GM18498 (cell line): ENCODE data around the gene NUDT14.

Experiments
- ATAC-seq: cut with Tn5 transposase; IDR thresholded peaks from one replicate; pipeline ENCODE4 v1.9.1; 2021; ENCODE audit warnings: mild to moderate bottlenecking, moderate library complexity; ENCODE audit not compliant: unreplicated experiment

NUDT14 gene

DNA sequence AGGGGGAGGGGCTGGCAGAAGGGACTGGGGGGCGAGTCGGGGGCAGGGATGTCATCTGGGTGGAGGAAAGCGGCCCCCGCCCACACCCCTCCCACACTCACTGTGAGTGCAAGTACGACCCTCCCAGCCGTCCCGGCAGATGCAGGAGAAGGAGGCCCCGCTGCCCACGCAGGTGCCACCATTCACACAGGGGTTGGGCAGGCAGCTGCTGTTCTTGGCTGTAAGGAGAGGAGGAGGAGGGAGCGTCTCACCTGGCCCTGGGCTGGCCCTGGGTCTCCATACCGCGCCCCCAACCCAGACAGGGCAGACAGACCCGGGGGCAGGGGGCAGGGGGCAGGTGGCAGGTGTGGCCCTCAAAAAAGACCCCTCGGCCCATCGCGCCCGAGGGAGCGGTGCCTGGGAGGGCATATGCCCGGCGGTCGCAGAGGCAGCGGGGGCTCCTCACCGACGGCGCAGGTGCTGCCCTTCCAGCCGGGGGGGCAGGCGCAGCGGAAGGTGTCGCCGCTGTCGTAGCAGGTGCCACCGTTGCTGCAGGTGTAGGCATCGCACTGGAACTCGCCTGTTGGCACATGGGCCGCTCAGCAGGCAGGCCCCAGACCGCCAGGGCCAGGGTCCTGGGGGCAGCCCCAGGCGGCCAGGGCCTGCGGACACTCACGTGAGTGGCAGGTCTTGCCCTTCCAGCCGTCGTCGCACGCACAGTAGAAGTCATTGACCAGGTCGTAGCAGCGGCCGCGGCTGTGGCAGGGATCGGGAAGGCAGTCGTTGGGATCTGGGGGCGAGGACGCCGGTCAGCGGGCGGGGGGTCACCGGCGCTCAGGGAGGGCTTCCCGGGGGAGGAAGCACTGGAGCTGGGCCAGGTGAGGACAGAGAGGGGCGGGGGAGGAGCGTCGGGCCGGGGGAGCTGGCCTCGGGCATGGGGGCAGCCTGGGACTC, 33.2 kb downstream of the NUDT14 start:
- no peak for ATAC-seq

DNA sequence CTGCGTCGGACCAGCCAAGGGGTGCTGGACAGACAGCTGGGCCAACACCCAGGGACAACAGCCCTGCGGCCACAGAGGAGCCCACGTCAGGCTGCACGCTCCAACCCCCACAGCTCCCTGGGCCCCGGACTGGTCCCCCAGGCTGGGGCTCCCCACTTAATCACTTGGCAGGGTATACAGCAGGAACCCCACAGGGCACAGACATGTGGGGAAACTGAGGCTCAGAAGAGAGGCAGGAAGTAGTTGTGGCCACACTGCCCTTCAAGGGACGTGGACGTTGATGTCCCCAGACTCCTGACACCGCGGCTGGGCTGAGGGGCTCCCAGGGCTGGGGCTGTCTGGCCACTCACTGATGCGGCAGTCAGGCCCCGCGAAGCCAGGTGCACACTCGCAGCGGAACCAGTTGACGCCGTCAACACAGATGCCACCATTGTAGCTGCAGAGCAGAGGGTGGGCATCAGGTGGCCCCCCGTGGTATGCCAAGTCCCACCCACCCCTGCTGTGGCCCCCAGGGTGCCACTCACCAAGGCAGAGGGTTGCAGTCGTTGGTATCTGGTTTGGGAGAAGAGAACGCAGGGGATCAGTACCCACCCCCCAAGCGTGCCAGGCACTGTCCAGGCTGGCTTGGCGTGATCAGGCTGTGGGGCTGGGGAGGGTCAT, 34.0 kb downstream of the NUDT14 start:
- ATAC-seq: no peak

DNA sequence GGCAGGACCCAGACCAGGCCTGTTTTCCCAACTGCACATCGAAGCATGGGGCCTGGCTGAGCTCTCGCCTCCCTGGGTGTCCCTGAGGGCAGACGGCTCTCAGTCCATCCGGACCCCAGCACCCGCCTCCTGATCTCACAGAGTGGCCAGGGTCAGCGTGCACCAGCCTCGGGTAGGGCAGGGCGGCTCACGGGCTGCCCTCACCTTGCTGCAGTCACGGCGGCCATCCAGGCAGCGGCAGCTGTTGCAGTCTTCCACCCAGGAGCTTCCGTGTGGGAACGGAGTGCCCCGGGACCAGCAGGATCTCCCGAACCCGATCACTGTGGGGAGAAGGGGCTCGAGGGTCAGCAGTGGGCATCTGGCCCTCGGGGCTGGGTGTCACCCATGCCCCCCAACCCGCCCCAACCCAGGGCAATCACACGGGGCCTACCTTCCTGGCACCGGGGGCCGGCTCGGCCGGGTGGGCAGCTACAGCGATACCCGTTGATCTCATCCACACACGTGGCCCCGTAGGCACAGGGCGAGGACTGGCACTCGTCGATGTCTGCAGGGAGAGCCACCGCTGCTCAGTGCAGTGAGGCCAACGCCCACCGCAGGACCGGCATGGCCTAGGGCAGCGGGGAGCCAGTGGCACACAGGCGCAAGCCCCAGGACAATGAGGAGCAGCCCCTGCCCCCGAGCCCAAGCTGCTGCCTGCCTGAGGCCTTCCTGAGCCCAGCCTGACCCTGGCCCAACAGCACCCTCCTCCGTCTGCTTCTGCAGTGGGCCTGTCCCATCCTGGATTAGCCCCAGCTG, 34.7 kb downstream of the NUDT14 start:
- ATAC-seq: no peak

DNA sequence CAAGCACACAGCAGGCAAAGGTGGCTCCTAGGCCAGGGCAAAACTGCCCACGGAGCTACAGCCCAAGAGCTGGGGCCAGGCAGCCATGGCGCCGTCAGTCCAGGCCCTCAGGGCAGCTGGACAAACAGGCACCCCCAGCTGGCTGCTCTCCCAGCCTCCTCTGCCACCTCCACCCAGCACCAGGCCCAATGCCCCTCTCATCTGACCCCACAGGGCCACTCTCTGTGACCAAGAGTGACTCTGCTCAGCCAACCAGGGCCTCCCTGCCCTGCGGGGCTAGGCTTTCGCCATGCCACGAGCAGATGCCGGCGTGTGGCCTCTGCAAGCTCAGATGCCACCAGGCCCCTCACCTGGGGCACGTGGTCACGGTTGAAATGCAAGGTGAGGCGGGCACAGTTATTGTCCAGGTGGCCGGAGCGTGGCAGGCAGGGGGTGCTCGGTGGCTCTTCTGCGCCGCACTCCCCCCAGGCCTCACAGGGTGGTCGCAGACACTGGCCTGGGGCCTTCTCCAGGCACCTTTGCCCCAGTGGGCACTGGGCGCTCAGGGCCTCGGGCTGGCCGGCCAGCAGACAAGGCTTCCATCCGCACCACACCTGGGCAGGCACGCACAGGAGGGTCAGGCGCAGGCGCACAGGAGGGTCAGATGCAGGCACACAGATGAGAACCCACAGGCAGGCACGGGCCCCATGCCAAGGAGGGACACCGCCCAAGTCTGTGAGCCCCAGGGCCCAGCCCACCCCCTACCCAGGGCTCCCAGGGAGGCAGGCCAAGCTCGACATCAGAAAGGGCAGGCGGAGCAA, 35.5 kb downstream of the NUDT14 start:
- no peak for ATAC-seq

DNA sequence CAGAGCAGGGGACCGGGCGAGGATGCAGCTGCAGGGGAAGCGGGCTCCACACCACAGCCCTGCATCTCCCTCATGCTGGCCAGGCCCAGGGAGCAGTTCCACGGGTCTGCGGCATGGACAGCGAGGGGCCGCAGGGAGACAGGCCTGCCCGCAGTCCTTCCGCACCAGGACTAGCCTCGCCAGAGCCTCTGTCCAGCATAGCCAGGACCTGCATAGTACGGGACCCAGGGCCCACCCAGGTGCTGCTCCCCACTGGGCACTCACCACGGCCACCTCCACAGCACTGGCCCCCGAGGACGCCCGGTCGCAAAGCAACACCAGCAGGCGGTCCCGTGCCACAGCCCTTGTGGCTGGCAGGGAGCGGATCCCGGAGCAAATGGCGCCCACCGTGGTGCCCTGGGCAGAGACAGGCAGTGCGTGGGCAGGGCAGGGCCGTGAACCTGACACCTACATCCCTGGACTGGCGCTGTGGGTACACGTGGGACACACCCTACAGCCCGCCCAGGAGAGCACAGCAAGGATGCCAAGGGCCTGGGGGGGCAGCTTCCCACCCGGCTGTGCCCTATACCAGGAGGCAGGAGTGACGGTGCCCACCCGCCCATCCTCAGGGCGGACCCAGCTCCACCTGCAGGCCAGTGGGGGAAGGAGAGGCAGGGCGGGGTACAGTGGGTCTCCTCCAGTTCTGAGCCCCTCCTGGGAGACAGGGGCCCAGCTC, 36.3 kb downstream of the NUDT14 start:
- no peak for ATAC-seq

GRCh38 chr14:105144026-105144665, 37.0 kb downstream of the NUDT14 start:
- ATAC-seq: no peak

DNA sequence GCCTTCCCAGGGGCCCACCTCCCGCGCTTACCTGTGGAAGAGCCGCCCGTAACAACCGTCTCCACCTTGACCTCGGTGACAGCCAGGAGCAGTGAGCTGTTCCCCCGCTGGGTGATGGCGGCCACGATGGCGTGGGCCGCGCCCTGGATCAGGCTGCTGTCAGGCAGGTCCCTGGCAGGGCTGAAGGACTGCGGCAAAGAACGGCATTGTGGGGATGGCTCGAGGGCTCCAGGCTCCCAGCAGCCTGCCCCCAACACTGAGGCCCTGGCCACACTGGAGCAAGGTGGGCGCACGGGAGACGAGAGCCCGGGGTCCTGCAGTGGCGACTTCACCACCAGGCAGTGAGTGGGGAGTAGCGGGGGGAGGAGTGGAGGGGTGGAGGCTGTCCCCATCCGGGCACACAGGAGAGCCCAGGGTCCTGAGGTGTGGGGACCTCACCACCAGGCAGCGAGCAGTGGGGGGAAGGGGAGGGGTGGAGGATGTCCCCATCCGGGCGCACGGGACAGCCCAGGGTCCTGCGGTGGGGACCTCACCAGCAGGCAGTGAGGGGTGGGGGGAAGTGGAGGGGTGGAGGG, 37.6 kb downstream of the NUDT14 start:
- no peak for ATAC-seq

DNA sequence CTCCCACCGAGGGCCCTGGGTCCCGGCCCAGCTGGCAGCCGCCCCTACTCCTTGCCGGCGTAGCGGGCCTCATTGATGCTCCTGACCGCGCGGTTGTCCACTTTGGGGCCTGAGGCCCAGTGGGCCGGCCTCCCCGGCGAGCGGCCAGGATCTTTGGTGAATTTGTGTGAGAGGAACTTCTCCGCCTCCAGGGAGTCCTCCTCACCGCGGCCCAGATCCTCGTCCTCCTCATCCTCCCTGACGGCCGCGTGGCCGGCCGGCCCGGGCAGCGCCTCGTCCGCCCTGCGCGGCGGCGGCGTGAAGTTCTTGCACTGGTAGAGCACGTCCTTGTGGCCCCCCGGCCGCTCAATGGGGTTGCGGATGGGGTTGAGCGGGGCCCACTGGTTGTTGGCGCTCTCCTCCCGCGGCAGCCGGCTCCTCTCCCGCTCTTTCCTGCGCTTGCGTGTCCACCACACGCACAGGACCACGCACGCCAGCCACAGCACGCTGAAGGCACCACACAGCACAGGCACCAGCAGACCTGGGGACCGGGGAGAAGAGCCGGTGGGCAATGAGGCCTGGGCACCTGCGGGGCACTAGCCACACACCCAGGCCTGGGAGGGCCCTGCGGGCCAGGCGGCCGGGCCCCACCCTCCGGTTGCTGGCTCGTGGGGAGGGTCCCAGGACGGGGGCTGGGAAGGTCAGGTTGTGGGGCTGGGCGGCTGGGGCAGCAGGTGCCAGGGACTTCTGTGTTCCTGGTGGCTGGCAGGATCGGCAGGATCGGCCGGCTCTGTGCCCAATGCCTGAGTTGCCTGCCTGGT, 38.3 kb downstream of the NUDT14 start:
- ATAC-seq: no peak

DNA sequence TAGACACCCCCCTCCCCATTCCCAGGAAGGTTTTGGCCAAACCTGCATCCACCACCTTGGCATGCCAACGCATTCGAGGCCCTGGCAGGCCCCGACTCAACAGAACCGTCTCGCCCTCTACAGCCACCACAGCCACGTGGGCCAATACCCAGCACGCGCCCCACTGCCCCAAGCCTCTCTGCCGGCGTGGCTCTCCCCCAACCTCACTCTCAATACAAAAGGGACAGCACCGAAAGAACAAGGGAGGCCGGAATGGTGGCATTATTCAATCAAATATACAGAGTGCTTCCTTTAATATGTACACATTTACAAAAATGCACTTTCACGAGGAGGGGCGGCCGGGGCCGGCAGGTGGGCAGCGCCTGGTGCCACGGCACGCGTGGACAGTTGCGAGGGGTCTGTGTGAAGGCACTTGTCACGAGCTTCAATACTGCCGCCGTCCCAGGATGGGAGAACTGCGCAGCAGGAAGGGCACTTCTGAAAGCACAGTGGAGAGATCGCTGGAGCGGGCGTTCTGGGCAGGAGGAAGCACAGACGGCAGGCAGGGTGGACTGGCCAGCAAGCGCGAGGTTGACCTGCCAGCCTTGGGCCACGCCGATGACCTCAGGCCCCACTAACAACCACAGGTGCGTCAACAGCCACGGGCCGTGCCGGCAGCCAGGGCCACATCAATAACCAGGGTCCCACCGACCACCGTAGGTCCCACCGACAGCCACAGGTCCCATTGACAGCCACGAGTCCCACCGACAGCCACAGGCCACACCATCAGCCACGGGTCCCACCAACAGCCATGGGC, 39.4 kb downstream of the NUDT14 start:
- no peak for ATAC-seq

DNA sequence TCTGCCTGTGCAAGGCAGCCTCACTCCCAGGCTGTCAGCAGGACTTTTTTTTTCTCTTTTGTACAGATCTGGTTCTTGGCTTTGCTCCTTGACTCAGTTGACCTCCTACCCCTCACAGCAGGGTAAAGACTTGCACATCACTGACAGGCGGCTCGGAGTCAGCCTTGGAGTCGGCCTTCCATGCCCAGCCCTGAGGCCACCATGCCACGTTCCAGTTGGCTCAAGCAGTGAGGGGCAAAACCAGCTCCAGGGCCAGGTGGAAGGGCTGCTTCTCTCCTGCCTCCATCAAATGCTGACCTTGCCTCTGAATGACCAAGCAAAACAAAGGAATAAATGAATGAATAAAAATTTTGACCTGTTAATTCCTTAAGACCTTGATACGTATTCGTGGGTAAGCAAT, 40.1 kb downstream of the NUDT14 start:
- ATAC-seq: no peak

GRCh38 chr14:105140581-105140980, 40.5 kb downstream of the NUDT14 start:
- no peak for ATAC-seq

GRCh38 chr14:105139831-105140239, 41.3 kb downstream of the NUDT14 start:
- ATAC-seq: no peak

- ATAC-seq: no peak
Measured at GRCh38 chr14:105139212-105139825, 41.8 kb downstream of the NUDT14 start.

DNA sequence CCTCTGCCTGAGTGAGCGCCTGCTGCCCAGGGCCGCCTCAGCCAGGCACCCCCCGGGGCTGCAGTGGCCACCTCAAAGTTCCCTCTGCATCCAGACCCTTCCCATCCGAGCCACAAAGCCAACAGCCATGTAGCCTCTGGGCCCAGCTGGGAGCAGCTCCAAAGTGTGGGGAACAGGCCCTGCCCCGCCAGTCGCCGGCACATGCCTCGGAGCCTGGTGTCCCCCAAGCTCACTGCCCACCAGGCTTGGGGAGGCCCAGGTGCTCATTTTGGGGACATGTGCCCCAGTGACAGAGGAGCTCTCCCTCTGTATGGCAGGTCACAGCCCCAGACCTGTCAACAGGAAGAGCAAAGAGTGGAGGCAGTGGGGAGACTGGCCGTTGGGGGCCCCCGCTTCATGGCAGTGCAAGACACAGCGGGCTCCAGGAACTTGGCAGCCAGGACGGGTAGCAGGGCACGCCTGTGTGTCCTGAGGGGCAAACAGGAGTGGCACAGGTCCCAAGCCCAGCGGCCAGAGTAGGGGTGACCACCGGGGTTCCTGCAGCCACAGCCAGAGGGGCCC, 42.5 kb downstream of the NUDT14 start:
- no peak for ATAC-seq

- no peak for ATAC-seq
Measured at GRCh38 chr14:105138021-105138541, 43.0 kb downstream of the NUDT14 start.

- no peak for ATAC-seq
Measured at GRCh38 chr14:105137481-105138020, 43.6 kb downstream of the NUDT14 start.
